Loucy (cell line): ENCODE measurements around the gene DUS3L.

Source experiments
- CTCF ChIP-seq: fragments of 200-600 bp; sonication (generic); conservative IDR thresholded peaks from 2 replicates; pipeline ENCODE4 v1.5.1; 2014; ENCODE audit warnings: mild to moderate bottlenecking, antibody characterized with exemption, low read length
- EZH2phosphoT487 ChIP-seq: fragments of 200-600 bp; IDR thresholded peaks from 2 replicates; pipeline ENCODE4 v1.6.1; 2018; ENCODE audit warnings: antibody characterized with exemption, mild to moderate bottlenecking, moderate library complexity, borderline replicate concordance

GRCh38 chr19:5782945-5783919, 7.7 kb downstream of the DUS3L start:
- TF ChIP-seq CTCF, result no peak
- TF ChIP-seq EZH2phosphoT487, result no peak
